Testis (tissue), 3 donors: Measurements from ENCODE around the gene HSPA13. TPM values are rescaled to one million over a fixed set of nuclear protein-coding genes. Genes with fewer than 3 reads are reported as not detected.

Source experiments
- DNase-seq: peaks from one replicate; pipeline ENCODE4 v3.0.0-alpha.2; 2019
- H3K27ac ChIP-seq, 2 donors: fragments of 200-600 bp; sonication (generic); one replicate each; pipeline ENCODE4 v1.5.1; 2019
- H3K27me3 ChIP-seq: fragments of 200-600 bp; sonication (generic); one replicate; pipeline ENCODE4 v1.5.1; 2019
- H3K36me3 ChIP-seq: fragments of 200-600 bp; sonication (generic); one replicate; pipeline ENCODE4 v1.5.1; 2017; ENCODE audit warnings: low read depth; ENCODE audit errors: missing control alignments
- H3K4me1 ChIP-seq: fragments of 200-600 bp; sonication (generic); one replicate; pipeline ENCODE4 v1.5.1; 2019
- H3K4me3 ChIP-seq, 2 donors: fragments of 200-600 bp; sonication (generic); one replicate each; pipeline ENCODE4 v1.5.1; 2017 to 2019
- H3K9me3 ChIP-seq: fragments of 200-600 bp; sonication (generic); one replicate; pipeline ENCODE4 v1.5.1; 2017
- CTCF ChIP-seq, 3 experiments: fragments of 450-650 bp in 2 of 3; fragments of 200-600 bp in 1 of 3; sonication (generic) in 1 of 3; IDR thresholded peaks; one replicate each; pipeline ENCODE4 v1.5.1; 2016 to 2019; ENCODE audit warnings: antibody characterized with exemption in 3 of 3, mild to moderate bottlenecking in 2 of 3, moderate library complexity in 1 of 3
- POLR2A ChIP-seq: fragments of 450-650 bp; IDR thresholded peaks from one replicate; pipeline ENCODE4 v1.6.1; 2017; ENCODE audit warnings: antibody characterized with exemption, mild to moderate bottlenecking, moderate library complexity
- WGBS, 2 donors: methylation state at CpG; one replicate each; pipeline ENCODE4 v1.1.5; 2018; 5-methylcytosine and 5-hydroxymethylcytosine counted together
- intact Hi-C: fragments of 100-400 bp; cut with DNase I; formaldehyde crosslinking; loops from one replicate; pipeline ENCODE4 v1.15.1; 2023; ENCODE audit warnings: low total_unique reads
- polyA plus RNA-seq: library from polyadenylated mRNA; stranded (reverse); fragments of 350-450 nt; fragmentation: Illumina TruSeq; extraction: RNeasy Lipid Tissue Mini Kit (QIAGEN cat#74804); gene quantifications from one replicate; pipeline ENCODE4 v1.2.3, GENCODE V29; 2014; ENCODE audit warnings: low read depth, low replicate concordance; ENCODE audit not compliant: insufficient read depth
- total RNA-seq, 2 donors: library from RNA; depleted of rRNA; stranded (reverse); fragments of >200 nt; gene quantifications; one replicate each; pipeline ENCODE4 v1.2.3, GENCODE V29; 2016

HSPA13 gene
- total and polyA plus RNA-seq, 3 donors from 2014 or later = 28.1 to 37.6 (median 29.2) TPM

GRCh38 chr21:14405225-14405624 lies 22.3 kb upstream of the HSPA13 start:
- no peaks in the 10 kb centered on the region for H3K36me3 ChIP-seq
- no peak overlapping the region for H3K4me3 ChIP-seq
- no peaks in the 10 kb centered on the region for H3K27me3 ChIP-seq
- WGBS, 2 donors = 48 to 55% methylated on average over 1 of the region's 1 CpG
- H3K9me3 ChIP-seq = no peaks in the 10 kb centered on the region
- intact Hi-C loops = no loop called here
- no peak overlapping the region for H3K27ac ChIP-seq
- DNase-seq = no peak
- no peaks in the 10 kb centered on the region for H3K4me1 ChIP-seq
- no peak for TF ChIP-seq POLR2A

GRCh38 chr21:14403681-14404318 lies 20.9 kb upstream of the HSPA13 start:
- Histone ChIP-seq H3K9me3 (no peaks in the 10 kb centered on the region), H3K27ac (no peak overlapping the region), H3K36me3 (no peaks in the 10 kb centered on the region), H3K4me1 (no peaks in the 10 kb centered on the region), H3K4me3 (no peak overlapping the region), H3K27me3 (no peaks in the 10 kb centered on the region)
- no peak for DNase-seq
- intact Hi-C loops = no loop called here
- TF ChIP-seq POLR2A (no peak), CTCF (IDR thresholded peaks at IDR 0.05) (peak; percentile 26 to 47 (median 26))
- WGBS, 2 donors = 20 to 26% methylated on average over 1 of the region's 1 CpG

- no peaks in the 10 kb centered on the region for H3K4me1 ChIP-seq
- WGBS, 2 donors = 63 to 76% methylated on average over 1 of the region's 1 CpG
- no peaks in the 10 kb centered on the region for H3K27me3 ChIP-seq
- H3K27ac ChIP-seq = no peak overlapping the region
- H3K4me3 ChIP-seq = no peak overlapping the region
- TF ChIP-seq CTCF (IDR thresholded peaks at IDR 0.05) (no peak), POLR2A (no peak)
- no peaks in the 10 kb centered on the region for H3K36me3 ChIP-seq
- no peaks in the 10 kb centered on the region for H3K9me3 ChIP-seq
- DNase-seq = no peak
- intact Hi-C loops = no loop called here
These were observed 18.3 kb upstream of the HSPA13 start for GRCh38 chr21:14401217-14401616.

- intact Hi-C loops = no loop called here
These were observed 5.3 kb upstream of the HSPA13 start for GRCh38 chr21:14388282-14388681.

GRCh38 chr21:14384453-14384852 lies 1.5 kb upstream of the HSPA13 start:
- Histone ChIP-seq H3K27ac (peak overlapping the region; percentile 89 to 96), H3K27me3 (no peaks in the 10 kb centered on the region), H3K36me3 (no peaks in the 10 kb centered on the region), H3K9me3 (no peaks in the 10 kb centered on the region), H3K4me1 (peaks cover 10% of the 10 kb centered on the region), H3K4me3 (peak overlapping the region in 1 of 2 donors; percentile 93)
- TF ChIP-seq CTCF (IDR thresholded peaks at IDR 0.05) (no peak), POLR2A (no peak)
- WGBS, 2 donors = 68 to 73% methylated on average over 2 of the region's 2 CpGs
- intact Hi-C loops = no loop called here
- no peak for DNase-seq

More at GRCh38 chr21:14388282-14388681, 5.3 kb upstream of the HSPA13 start:
- no peaks in the 10 kb centered on the region for H3K4me1 ChIP-seq
- H3K27me3 ChIP-seq = no peaks in the 10 kb centered on the region
- no peak overlapping the region for H3K4me3 ChIP-seq
- no peaks in the 10 kb centered on the region for H3K9me3 ChIP-seq
- TF ChIP-seq CTCF (IDR thresholded peaks at IDR 0.05) = no peak
- no peak for TF ChIP-seq POLR2A
- no peaks in the 10 kb centered on the region for H3K36me3 ChIP-seq
- H3K27ac ChIP-seq = no peak overlapping the region
- DNase-seq = no peak
- WGBS, 2 donors = 88 to 93% methylated on average over 2 of the region's 2 CpGs
